H1 (cell line): ENCODE data around the gene AGAP1. TPM values are rescaled to one million over a fixed set of nuclear protein-coding genes. Genes with fewer than 3 reads are reported as not detected.

ENCODE experiments used
- CBX5 ChIP-seq: fragments of 300-800, 300-1000 bp; sonication (generic); IDR thresholded peaks from 2 replicates; pipeline ENCODE4 v1.7.1; 2016; ENCODE audit warnings: antibody characterized with exemption, low read length, low read depth
- POU5F1 ChIP-seq: IDR thresholded peaks from 2 replicates; pipeline ENCODE4 v1.6.1; 2011; ENCODE audit warnings: low read depth, mild to moderate bottlenecking, low read length, moderate library complexity
- polyA plus RNA-seq, 7 experiments: library from polyadenylated mRNA; depleted of rRNA in 3 of 7; stranded (reverse) in 5 of 7; unstranded in 2 of 7; fragments of >200 nt in 5 of 7; fragments of 200-250 nt in 2 of 7; gene quantifications; 1 replicate in 5 of 7; 2 replicates in 1 of 7; 4 replicates in 1 of 7; pipeline versions ENCODE4 v1.2.1 to v1.2.3, GENCODE V29; 2011 to 2013; ENCODE audit warnings: missing spikeins in 2 of 7, mixed read lengths in 2 of 7
- total RNA-seq: library from RNA; stranded (reverse); fragmentation: NEBNext Ultra II Directional; extraction: Animal tissue kit (Norgen Biotek cat#: 25700); gene quantifications from 2 replicates; pipeline ENCODE4 v1.2.1, GENCODE V29; 2021

AGAP1 gene
- total and polyA plus RNA-seq, 2 of the 8 experiments (the other 6 are each of a cell fraction or from before 2014, with no cell fraction given): 18.1 to 39.4 TPM

DNA sequence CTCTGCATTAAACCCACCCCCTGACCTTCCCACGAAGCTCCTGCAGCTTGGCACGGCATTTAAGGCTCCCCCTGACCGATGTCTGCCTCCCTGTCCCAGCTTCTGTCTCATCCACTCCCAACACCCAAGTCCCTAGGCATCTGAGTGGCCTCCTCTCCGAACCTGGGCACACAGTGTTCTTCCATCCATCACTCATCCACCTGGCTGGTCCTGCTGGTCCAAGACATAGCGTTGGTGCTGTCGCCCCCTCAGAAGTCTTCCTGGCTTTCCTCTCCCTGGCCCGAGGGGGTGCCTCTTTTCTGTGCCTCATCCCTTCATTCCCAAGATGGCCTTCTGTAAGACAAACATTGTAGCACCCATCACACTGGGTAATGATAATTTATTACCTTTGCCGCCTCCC, 350.7 kb downstream of the AGAP1 start (continued):
- TF ChIP-seq POU5F1 (no peak), CBX5 (no peak)
